Prostate gland (tissue), 2 donors: ENCODE measurements around the gene SCEL. TPM values are rescaled to one million over a fixed set of nuclear protein-coding genes. Genes with fewer than 3 reads are reported as not detected.

Source experiments
- DNase-seq: peaks from one replicate; pipeline ENCODE4 v3.0.0-alpha.2; 2019; ENCODE audit warnings: low spot score
- H3K27ac ChIP-seq, 2 donors: fragments of 200-600 bp; sonication (generic); 2 replicates each; pipeline ENCODE4 v1.5.1; 2017 to 2019
- H3K27me3 ChIP-seq: fragments of 200-600 bp; sonication (generic); replicated peaks from 2 replicates; pipeline ENCODE4 v1.5.1; 2019; ENCODE audit not compliant: insufficient read depth
- H3K36me3 ChIP-seq, 2 donors: fragments of 200-600 bp; sonication (generic); 1 replicate in 1 of 2; 2 replicates in 1 of 2; pipeline versions ENCODE4 v1.5.1 to v1.8.1; 2017 to 2019
- H3K4me1 ChIP-seq: fragments of 200-600 bp; sonication (generic); replicated peaks from 2 replicates; pipeline ENCODE4 v1.5.1; 2019
- H3K4me3 ChIP-seq, 2 donors: fragments of 200-600 bp; sonication (generic); 2 replicates each; pipeline ENCODE4 v1.5.1; 2017 to 2019
- H3K9me3 ChIP-seq: fragments of 200-600 bp; sonication (generic); 2 replicates; pipeline ENCODE4 v1.5.1; 2017
- POLR2A ChIP-seq: fragments of 450-650 bp; IDR thresholded peaks from one replicate; pipeline ENCODE4 v1.6.1; 2016; ENCODE audit warnings: antibody characterized with exemption, mild to moderate bottlenecking
- POLR2AphosphoS5 ChIP-seq: sonication (generic); formaldehyde crosslinking; IDR thresholded peaks from one replicate; pipeline ENCODE4 v1.6.1; 2017; ENCODE audit warnings: antibody characterized with exemption
- WGBS: methylation state at CpG from one replicate; pipeline ENCODE4 v1.1.5; 2018; 5-methylcytosine and 5-hydroxymethylcytosine counted together
- intact Hi-C: fragments of 100-400 bp; cut with DNase I; formaldehyde crosslinking; loops from one replicate; pipeline ENCODE4 v1.14.2; 2022
- total RNA-seq, 2 donors: library from RNA; depleted of rRNA; stranded (reverse); fragments of >200 nt; gene quantifications; one replicate each; pipeline ENCODE4 v1.1.0, GENCODE V29; 2016
- TF ChIP-seq, protein P1 (sequence below), 4 experiments: fragments of 200-600 bp in 2 of 4; fragments of 450-650 bp in 2 of 4; sonication (generic) in 2 of 4; IDR thresholded peaks; 1 replicate in 3 of 4; 2 replicates in 1 of 4; pipeline ENCODE4 v1.5.1; 2016 to 2019; ENCODE audit warnings: antibody characterized with exemption in 4 of 4, mild to moderate bottlenecking in 2 of 4, moderate library complexity in 2 of 4

The SCEL gene
- total RNA-seq, 2 donors from 2014 or later: 0.09 to 2.3 TPM

DNA sequence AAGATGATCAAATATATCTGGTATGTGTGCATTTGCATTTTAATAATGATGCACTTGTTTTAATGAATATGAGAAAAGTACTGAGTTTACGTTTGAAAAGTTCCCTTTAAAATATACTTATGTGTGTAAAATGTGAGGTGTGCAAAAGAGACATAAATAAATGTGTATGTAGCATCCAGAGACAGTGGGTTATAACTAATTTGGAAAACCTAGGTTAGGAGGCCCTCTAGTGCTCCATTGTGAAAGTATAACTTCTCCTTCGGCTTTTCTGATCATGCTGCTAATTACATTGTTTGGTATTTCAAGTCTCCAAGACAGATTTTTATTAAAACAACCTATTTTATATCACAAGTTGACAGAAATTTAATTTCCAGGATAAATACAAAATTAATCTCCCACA is 30.1 kb downstream of the SCEL start:
- Histone ChIP-seq H3K4me3 (no peak overlapping the region), H3K4me1 (no peaks in the 10 kb centered on the region), H3K27ac (no peak overlapping the region), H3K36me3 (no peaks in the 10 kb centered on the region), H3K9me3 (no peaks in the 10 kb centered on the region), H3K27me3 (no peaks in the 10 kb centered on the region)
- DNase-seq: no peak
- intact Hi-C loops: no loop called here
- 7% methylated on average over 2 of the region's 2 CpGs for WGBS
- TF ChIP-seq, protein P1, sequence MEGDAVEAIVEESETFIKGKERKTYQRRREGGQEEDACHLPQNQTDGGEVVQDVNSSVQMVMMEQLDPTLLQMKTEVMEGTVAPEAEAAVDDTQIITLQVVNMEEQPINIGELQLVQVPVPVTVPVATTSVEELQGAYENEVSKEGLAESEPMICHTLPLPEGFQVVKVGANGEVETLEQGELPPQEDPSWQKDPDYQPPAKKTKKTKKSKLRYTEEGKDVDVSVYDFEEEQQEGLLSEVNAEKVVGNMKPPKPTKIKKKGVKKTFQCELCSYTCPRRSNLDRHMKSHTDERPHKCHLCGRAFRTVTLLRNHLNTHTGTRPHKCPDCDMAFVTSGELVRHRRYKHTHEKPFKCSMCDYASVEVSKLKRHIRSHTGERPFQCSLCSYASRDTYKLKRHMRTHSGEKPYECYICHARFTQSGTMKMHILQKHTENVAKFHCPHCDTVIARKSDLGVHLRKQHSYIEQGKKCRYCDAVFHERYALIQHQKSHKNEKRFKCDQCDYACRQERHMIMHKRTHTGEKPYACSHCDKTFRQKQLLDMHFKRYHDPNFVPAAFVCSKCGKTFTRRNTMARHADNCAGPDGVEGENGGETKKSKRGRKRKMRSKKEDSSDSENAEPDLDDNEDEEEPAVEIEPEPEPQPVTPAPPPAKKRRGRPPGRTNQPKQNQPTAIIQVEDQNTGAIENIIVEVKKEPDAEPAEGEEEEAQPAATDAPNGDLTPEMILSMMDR (IDR thresholded peaks at IDR 0.05): peak in 2 of 4 experiments; percentile 58 to 60
- no peak for TF ChIP-seq POLR2A

DNA sequence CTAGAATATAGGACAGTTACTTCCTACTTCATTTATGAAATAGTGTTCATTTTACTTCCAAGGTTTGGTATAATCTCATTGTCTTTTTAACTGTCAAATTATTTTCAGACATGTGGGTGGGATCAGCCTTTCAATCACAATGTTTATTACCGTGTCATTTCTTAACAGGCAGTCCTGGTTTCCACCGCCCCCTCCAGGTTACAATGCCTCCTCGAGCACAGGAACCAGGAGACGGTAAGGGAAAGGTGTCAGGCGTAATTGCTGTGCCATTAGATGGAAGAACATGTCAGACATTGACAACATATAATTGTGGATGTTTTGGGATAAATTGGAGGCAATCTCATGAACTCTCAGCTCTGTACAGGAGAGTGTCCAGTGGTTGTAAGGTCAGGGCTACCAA is 36.5 kb downstream of the SCEL start:
- no peak overlapping the region for H3K4me3 ChIP-seq
- H3K27ac ChIP-seq: no peak overlapping the region
- 66% methylated on average over 5 of the region's 5 CpGs for WGBS
- H3K36me3 ChIP-seq: no peaks in the 10 kb centered on the region
- intact Hi-C loops: no loop called here
- TF ChIP-seq POLR2A: no peak
- no peak for TF ChIP-seq POLR2AphosphoS5
- TF ChIP-seq, protein P1 (IDR thresholded peaks at IDR 0.05): no peak
- no peaks in the 10 kb centered on the region for H3K4me1 ChIP-seq
- no peak for DNase-seq
- no peaks in the 10 kb centered on the region for H3K27me3 ChIP-seq
- H3K9me3 ChIP-seq: no peaks in the 10 kb centered on the region

DNA sequence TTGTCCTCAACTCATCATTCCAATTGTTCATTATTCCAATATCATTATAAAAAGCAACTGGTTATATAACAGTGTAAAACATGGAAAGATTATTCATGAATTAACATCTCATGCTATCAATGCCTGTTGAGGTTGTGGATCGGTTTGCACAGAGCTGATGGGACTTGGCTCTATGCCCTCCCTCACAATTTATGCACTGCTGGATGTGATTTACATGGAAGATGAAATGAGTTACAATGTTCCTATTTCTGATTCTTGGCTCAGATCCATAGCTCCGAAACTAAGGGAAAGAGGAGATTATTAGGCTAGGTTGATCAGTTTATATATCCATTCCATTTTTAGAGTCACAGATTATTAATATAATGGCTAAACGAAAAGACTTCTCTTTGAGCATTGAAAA is 38.6 kb downstream of the SCEL start:
- WGBS: 47% methylated on average over 3 of the region's 3 CpGs
- no peaks in the 10 kb centered on the region for H3K36me3 ChIP-seq
- DNase-seq: no peak
- intact Hi-C loops: no loop called here
- H3K9me3 ChIP-seq: no peaks in the 10 kb centered on the region
- no peak overlapping the region for H3K4me3 ChIP-seq
- H3K27me3 ChIP-seq: no peaks in the 10 kb centered on the region
- no peaks in the 10 kb centered on the region for H3K4me1 ChIP-seq
- H3K27ac ChIP-seq: no peak overlapping the region
- TF ChIP-seq POLR2A: no peak
- TF ChIP-seq, protein P1 (IDR thresholded peaks at IDR 0.05): no peak
- TF ChIP-seq POLR2AphosphoS5: no peak

DNA sequence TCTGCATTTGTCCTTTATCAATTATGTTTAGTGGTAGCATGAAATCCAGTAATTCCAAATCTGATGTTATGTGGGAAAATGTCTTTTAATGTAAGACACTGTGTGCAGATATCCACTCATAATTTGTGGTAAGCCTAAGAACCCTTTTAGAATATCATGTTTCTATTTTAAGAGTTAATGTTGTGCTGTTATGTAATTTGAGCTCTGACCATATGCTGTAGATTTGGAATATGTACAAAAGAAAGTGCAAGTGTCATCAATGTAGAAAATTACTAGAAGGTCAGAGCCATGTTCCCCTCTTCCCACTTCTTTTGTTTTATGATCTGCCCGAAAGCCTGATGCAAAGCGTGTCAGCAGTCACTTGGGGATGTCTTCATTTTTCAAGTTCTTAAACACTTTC is 44.5 kb downstream of the SCEL start:
- no peak overlapping the region for H3K27ac ChIP-seq
- WGBS: 66% methylated on average over 2 of the region's 2 CpGs
- TF ChIP-seq POLR2AphosphoS5 (no peak), POLR2A (no peak)
- TF ChIP-seq, protein P1 (IDR thresholded peaks at IDR 0.05): no peak

DNA sequence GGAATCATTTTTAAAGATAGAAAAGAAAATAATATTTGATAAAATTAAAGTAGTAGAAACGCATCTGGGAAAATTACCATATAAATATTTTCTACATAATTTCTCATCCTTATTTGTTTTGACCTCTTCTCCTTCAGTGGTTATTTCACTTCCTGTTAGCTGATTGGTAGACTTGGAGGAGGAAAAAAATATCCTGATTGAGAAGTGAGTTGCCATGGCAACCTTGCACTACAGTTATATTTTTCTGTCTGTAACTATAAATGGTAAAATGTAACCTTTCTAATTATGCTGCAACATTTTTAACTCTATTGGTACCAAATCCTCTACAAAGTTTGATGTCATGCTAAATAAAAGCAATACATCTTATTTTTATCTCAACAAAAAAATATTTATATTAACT is 45.2 kb downstream of the SCEL start:
- 67% methylated on average over 1 of the region's 1 CpG for WGBS
- Histone ChIP-seq H3K4me3 (no peak overlapping the region), H3K9me3 (no peaks in the 10 kb centered on the region), H3K27me3 (no peaks in the 10 kb centered on the region), H3K27ac (no peak overlapping the region), H3K4me1 (no peaks in the 10 kb centered on the region), H3K36me3 (no peaks in the 10 kb centered on the region)
- TF ChIP-seq POLR2A (no peak), POLR2AphosphoS5 (no peak)
- TF ChIP-seq, protein P1 (IDR thresholded peaks at IDR 0.05): no peak
- intact Hi-C loops: no loop called here
- no peak for DNase-seq

More for the DNA sequence above, 44.5 kb downstream of the SCEL start:
- Histone ChIP-seq H3K27me3 (no peaks in the 10 kb centered on the region), H3K9me3 (no peaks in the 10 kb centered on the region), H3K36me3 (no peaks in the 10 kb centered on the region), H3K4me1 (no peaks in the 10 kb centered on the region), H3K4me3 (no peak overlapping the region)
- DNase-seq: no peak
- intact Hi-C loops: no loop called here
